Tracheal epithelial cell (primary cell): Measurements from ENCODE around the gene MAG. TPM values are rescaled to one million over a fixed set of nuclear protein-coding genes. Genes with fewer than 3 reads are reported as not detected.

Source experiments
- total RNA-seq: library from RNA; depleted of rRNA; stranded (reverse); fragments of >200 nt; gene quantifications from 2 replicates; pipeline ENCODE4 v1.2.1, GENCODE V29; 2014

MAG gene
- not detected in 2 replicates for total RNA-seq

GRCh38 chr19:35291916-35292315, at the start of gene MAG:
Gene MAG (plus strand): TSS chr19:35292161. CDS start chr19:35295409, 3,248 bp downstream.

GRCh38 chr19:35248310-35249145, 43.4 kb upstream of the MAG start, which contains the start of gene LSR:
Gene LSR (plus strand): TSS chr19:35249002. CDS start chr19:35249023, 21 bp downstream.

GRCh38 chr19:35268536-35269437, 23.2 kb upstream of the MAG start, which contains the start of gene USF2:
Gene USF2 (plus strand): TSS chr19:35268962. CDS start chr19:35269102, 140 bp downstream.

GRCh38 chr19:35328851-35329285, 36.9 kb downstream of the MAG start, which contains the start of gene CD22:
Gene CD22 (plus strand): TSS chr19:35329187. CDS start chr19:35332041, 2,854 bp downstream.

GRCh38 chr19:35347171-35347929, 55.4 kb downstream of the MAG start, which contains the start of gene FFAR1:
Gene FFAR1 (plus strand): TSS chr19:35347902. CDS start chr19:35351552, 3,650 bp downstream.

GRCh38 chr19:35357867-35358573, 66.1 kb downstream of the MAG start, which contains the start of gene FFAR3:
Gene FFAR3 (plus strand): TSS chr19:35358460. CDS start chr19:35358891, 431 bp downstream.

Other genes starting within 250 kb of the MAG start
- 346 and 846 TPM in 2 replicates for gene FXYD3, start 176.3 kb upstream of the MAG start, total RNA-seq
- gene LGI4, start 157.1 kb upstream of the MAG start, total RNA-seq: under 0.01 TPM in 1 of 2 replicates, not detected in the other
- not detected in 2 replicates for gene FXYD1, start 153.3 kb upstream of the MAG start, total RNA-seq
- gene FXYD7, start 148.9 kb upstream of the MAG start, total RNA-seq: not detected in 2 replicates
- 8.2 and 12.8 TPM in 2 replicates for gene FXYD5, start 137.4 kb upstream of the MAG start, total RNA-seq
- gene FAM187B, start 63.4 kb upstream of the MAG start, total RNA-seq: not detected in 2 replicates
- gene LSR, start 43.2 kb upstream of the MAG start, total RNA-seq: 45.0 and 50.6 TPM in 2 replicates
- 41.4 and 53.7 TPM in 2 replicates for gene USF2, start 23.2 kb upstream of the MAG start, total RNA-seq
- gene HAMP, start 9.6 kb upstream of the MAG start, total RNA-seq: under 0.01 TPM in 1 of 2 replicates, not detected in the other
- gene CD22, start 37.0 kb downstream of the MAG start, total RNA-seq: not detected in 2 replicates
- gene FFAR1, start 55.7 kb downstream of the MAG start, total RNA-seq: under 0.01 TPM in 1 of 2 replicates, not detected in the other
- gene FFAR3, start 66.3 kb downstream of the MAG start, total RNA-seq: not detected in 2 replicates
- not detected in 2 replicates for gene GPR42, start 78.9 kb downstream of the MAG start, total RNA-seq
- gene FFAR2, start 156.1 kb downstream of the MAG start, total RNA-seq: 0.24 TPM in 1 of 2 replicates, not detected in the other
- 3.1 TPM in 1 of 2 replicates, not detected in the other for gene KRTDAP, start 198.3 kb downstream of the MAG start, total RNA-seq
- gene DMKN, start 221.5 kb downstream of the MAG start, total RNA-seq: 75.0 and 131 TPM in 2 replicates
- gene SBSN, start 236.2 kb downstream of the MAG start, total RNA-seq: 2.3 and 16.6 TPM in 2 replicates
- not detected in 2 replicates for gene GAPDHS, start 241.3 kb downstream of the MAG start, total RNA-seq